ENCODE measurements around the gene IL1R2. TPM values are rescaled to one million over a fixed set of nuclear protein-coding genes. Genes with fewer than 3 reads are reported as not detected.

IL1R2 gene
- total and polyA plus RNA-seq, 2 of the 13 experiments (the other 11 are each of a cell fraction or from before 2014, with no cell fraction given): 3.6 to 7.3 TPM

- no peak for TF ChIP-seq HOXA9 (CRISPR knock-in tag; IDR thresholded peaks at IDR 0.05; ENCODE audit: borderline replicate concordance)
- 0 out of 2 replicates have a peak, but pooled peaks have one; percentile 20 for TF ChIP-seq MIXL1 (CRISPR knock-in tag; IDR thresholded peaks at IDR 0.05)
- no peak for TF ChIP-seq ZNF142 (CRISPR knock-in tag; IDR thresholded peaks at IDR 0.05)
- TF ChIP-seq ZNF598 (CRISPR knock-in tag; IDR thresholded peaks at IDR 0.05; ENCODE audit: borderline replicate concordance): peak; percentile 70
- TF ChIP-seq, protein P1, sequence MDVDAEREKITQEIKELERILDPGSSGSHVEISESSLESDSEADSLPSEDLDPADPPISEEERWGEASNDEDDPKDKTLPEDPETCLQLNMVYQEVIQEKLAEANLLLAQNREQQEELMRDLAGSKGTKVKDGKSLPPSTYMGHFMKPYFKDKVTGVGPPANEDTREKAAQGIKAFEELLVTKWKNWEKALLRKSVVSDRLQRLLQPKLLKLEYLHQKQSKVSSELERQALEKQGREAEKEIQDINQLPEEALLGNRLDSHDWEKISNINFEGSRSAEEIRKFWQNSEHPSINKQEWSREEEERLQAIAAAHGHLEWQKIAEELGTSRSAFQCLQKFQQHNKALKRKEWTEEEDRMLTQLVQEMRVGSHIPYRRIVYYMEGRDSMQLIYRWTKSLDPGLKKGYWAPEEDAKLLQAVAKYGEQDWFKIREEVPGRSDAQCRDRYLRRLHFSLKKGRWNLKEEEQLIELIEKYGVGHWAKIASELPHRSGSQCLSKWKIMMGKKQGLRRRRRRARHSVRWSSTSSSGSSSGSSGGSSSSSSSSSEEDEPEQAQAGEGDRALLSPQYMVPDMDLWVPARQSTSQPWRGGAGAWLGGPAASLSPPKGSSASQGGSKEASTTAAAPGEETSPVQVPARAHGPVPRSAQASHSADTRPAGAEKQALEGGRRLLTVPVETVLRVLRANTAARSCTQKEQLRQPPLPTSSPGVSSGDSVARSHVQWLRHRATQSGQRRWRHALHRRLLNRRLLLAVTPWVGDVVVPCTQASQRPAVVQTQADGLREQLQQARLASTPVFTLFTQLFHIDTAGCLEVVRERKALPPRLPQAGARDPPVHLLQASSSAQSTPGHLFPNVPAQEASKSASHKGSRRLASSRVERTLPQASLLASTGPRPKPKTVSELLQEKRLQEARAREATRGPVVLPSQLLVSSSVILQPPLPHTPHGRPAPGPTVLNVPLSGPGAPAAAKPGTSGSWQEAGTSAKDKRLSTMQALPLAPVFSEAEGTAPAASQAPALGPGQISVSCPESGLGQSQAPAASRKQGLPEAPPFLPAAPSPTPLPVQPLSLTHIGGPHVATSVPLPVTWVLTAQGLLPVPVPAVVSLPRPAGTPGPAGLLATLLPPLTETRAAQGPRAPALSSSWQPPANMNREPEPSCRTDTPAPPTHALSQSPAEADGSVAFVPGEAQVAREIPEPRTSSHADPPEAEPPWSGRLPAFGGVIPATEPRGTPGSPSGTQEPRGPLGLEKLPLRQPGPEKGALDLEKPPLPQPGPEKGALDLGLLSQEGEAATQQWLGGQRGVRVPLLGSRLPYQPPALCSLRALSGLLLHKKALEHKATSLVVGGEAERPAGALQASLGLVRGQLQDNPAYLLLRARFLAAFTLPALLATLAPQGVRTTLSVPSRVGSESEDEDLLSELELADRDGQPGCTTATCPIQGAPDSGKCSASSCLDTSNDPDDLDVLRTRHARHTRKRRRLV (CRISPR knock-in tag; IDR thresholded peaks at IDR 0.05): no peak
- no peak for TF ChIP-seq ZFAT (CRISPR knock-in tag; conservative IDR thresholded peaks at IDR 0.05)
- peak in 1 of 2 experiments; percentile 46; a peak in 1 of 4 replicates for TF ChIP-seq POLR2A (IDR thresholded peaks at IDR 0.05; ENCODE audit: insufficient read depth in 1 of 2, low read depth in 2 of 2, low read length in 2 of 2)
- no peak for TF ChIP-seq ZNF136 (CRISPR knock-in tag; IDR thresholded peaks at IDR 0.05; ENCODE audit: low read depth)
- no peak for TF ChIP-seq NRL (CRISPR knock-in tag; IDR thresholded peaks at IDR 0.05; ENCODE audit: borderline replicate concordance)
- TF ChIP-seq SKIL (CRISPR knock-in tag; IDR thresholded peaks at IDR 0.05; ENCODE audit: borderline replicate concordance): no peak
- no peak; the same call in 1 of the 2 replicates for TF ChIP-seq TOPORS (CRISPR knock-in tag; IDR thresholded peaks at IDR 0.05)
- TF ChIP-seq PPARG (CRISPR knock-in tag; conservative IDR thresholded peaks at IDR 0.05): no peak
- TF ChIP-seq MTF1 (CRISPR knock-in tag; IDR thresholded peaks at IDR 0.05): no peak
- TF ChIP-seq ZFP1 (CRISPR knock-in tag; IDR thresholded peaks at IDR 0.05): no peak; the same call in 1 of the 2 replicates
- no peak for TF ChIP-seq PRMT3 (CRISPR knock-in tag; IDR thresholded peaks at IDR 0.05; ENCODE audit: borderline replicate concordance, low read depth)
- no peak for TF ChIP-seq ZNF468 (CRISPR knock-in tag; IDR thresholded peaks at IDR 0.05)
- TF ChIP-seq ZNF713 (CRISPR knock-in tag; IDR thresholded peaks at IDR 0.05): no peak
Measured at GRCh38 chr2:101961338-101962191, 30.2 kb upstream of the IL1R2 start (continued).
